HL-60 (cell line): Measurements from ENCODE around the gene SH2D1A.

Source experiments
- CTCF ChIP-seq: IDR thresholded peaks from one replicate; pipeline ENCODE4 v1.5.1; 2011; ENCODE audit warnings: low read length, control low read depth, inconsistent platforms; ENCODE audit not compliant: insufficient read depth
- POLR2AphosphoS5 ChIP-seq: IDR thresholded peaks from 2 replicates; pipeline ENCODE4 v1.6.1; 2012; ENCODE audit warnings: low read depth

GRCh38 chrX:124333862-124334261 is 12.5 kb upstream of the SH2D1A start:
- TF ChIP-seq POLR2AphosphoS5 = no peak
- no peak for TF ChIP-seq CTCF
